HepG2 (cell line): Measurements from ENCODE around the gene ATP11B. TPM values are rescaled to one million over a fixed set of nuclear protein-coding genes. Genes with fewer than 3 reads are reported as not detected.

Experiments
- CBX2 ChIP-seq, 2 experiments: fragments of 200-600 bp in 1 of 2; sonication (generic); formaldehyde crosslinking in 1 of 2; IDR thresholded peaks; 2 replicates each; pipeline versions ENCODE4 v1.7.0 to v1.8.1; 2018 to 2022; ENCODE audit warnings: low read depth in 2 of 2, low read length in 1 of 2, mild to moderate bottlenecking in 1 of 2, missing genetic modification reagents in 1 of 2
- CREB1 ChIP-seq, 2 experiments: fragments of 450-650 bp in 1 of 2; IDR thresholded peaks; 2 replicates each; pipeline ENCODE4 v1.6.1; 2016 to 2017; ENCODE audit warnings: control low read depth in 1 of 2, mild to moderate bottlenecking in 1 of 2, missing compliant biosample characterization in 1 of 2, missing genetic modification characterization in 1 of 2
- CREM ChIP-seq, 2 experiments: sonication (generic) in 1 of 2; formaldehyde crosslinking in 1 of 2; IDR thresholded peaks; 2 replicates each; pipeline versions ENCODE4 v1.4.0 to v1.6.1; 2016 to 2020; ENCODE audit warnings: antibody characterized with exemption in 1 of 2, mild to moderate bottlenecking in 1 of 2, missing genetic modification reagents in 1 of 2
- HDAC1 ChIP-seq: sonication (generic); formaldehyde crosslinking; IDR thresholded peaks from 2 replicates; pipeline ENCODE4 v1.5.1; 2020; ENCODE audit warnings: mild to moderate bottlenecking, missing genetic modification reagents
- HHEX ChIP-seq: IDR thresholded peaks from 2 replicates; pipeline ENCODE4 v1.6.1; 2016; ENCODE audit warnings: control low read depth
- HINFP ChIP-seq: sonication (generic); formaldehyde crosslinking; IDR thresholded peaks from 2 replicates; pipeline ENCODE4 v1.4.0; 2020; ENCODE audit warnings: low read depth, mild to moderate bottlenecking, missing genetic modification reagents
- IRF1 ChIP-seq: sonication (generic); formaldehyde crosslinking; IDR thresholded peaks from 2 replicates; pipeline ENCODE4 v1.4.0; 2020; ENCODE audit warnings: low read depth, mild to moderate bottlenecking, missing genetic modification reagents
- KDM2A ChIP-seq: sonication (generic); formaldehyde crosslinking; IDR thresholded peaks from 2 replicates; pipeline ENCODE4 v1.4.0; 2020; ENCODE audit warnings: low read depth, missing genetic modification reagents, borderline replicate concordance
- KLF6 ChIP-seq: IDR thresholded peaks from 2 replicates; pipeline ENCODE4 v1.8.0; 2016; ENCODE audit warnings: missing biosample characterization, missing genetic modification reagents
- NFKB2 ChIP-seq: sonication (generic); formaldehyde crosslinking; IDR thresholded peaks from 2 replicates; pipeline ENCODE4 v1.4.0; 2020; ENCODE audit warnings: missing genetic modification reagents, borderline replicate concordance
- PITX1 ChIP-seq: sonication (generic); formaldehyde crosslinking; IDR thresholded peaks from 2 replicates; pipeline ENCODE4 v1.5.1; 2020; ENCODE audit warnings: mild to moderate bottlenecking, missing genetic modification reagents
- RARA ChIP-seq: IDR thresholded peaks from 2 replicates; pipeline ENCODE4 v1.6.1; 2016; ENCODE audit warnings: missing genetic modification reagents, missing compliant biosample characterization
- SAFB2 ChIP-seq: sonication (generic); formaldehyde crosslinking; IDR thresholded peaks from 2 replicates; pipeline ENCODE4 v1.5.1; 2020; ENCODE audit warnings: missing genetic modification reagents, low read depth, mild to moderate bottlenecking, borderline replicate concordance
- SOX13 ChIP-seq, 3 experiments: fragments of 450-650 bp in 1 of 3; sonication (generic) in 1 of 3; formaldehyde crosslinking in 1 of 3; IDR thresholded peaks in 2 of 3; conservative IDR thresholded peaks in 1 of 3; 2 replicates each; pipeline versions ENCODE4 v1.5.0 to v1.6.1; 2016 to 2020; ENCODE audit warnings: antibody characterized with exemption in 1 of 3, mild to moderate bottlenecking in 1 of 3, missing compliant biosample characterization in 1 of 3, missing genetic modification reagents in 1 of 3, moderate library complexity in 1 of 3
- STAG1 ChIP-seq: sonication (generic); formaldehyde crosslinking; IDR thresholded peaks from 2 replicates; pipeline ENCODE4 v1.4.0; 2020; ENCODE audit warnings: missing genetic modification reagents
- ZBTB1 ChIP-seq: sonication (generic); formaldehyde crosslinking; IDR thresholded peaks from 2 replicates; pipeline ENCODE4 v1.4.0; 2020; ENCODE audit warnings: missing genetic modification reagents, borderline replicate concordance
- ZNF430 ChIP-seq: sonication (generic); formaldehyde crosslinking; IDR thresholded peaks from 2 replicates; pipeline ENCODE4 v1.9.0; 2021; ENCODE audit warnings: mild to moderate bottlenecking, missing genetic modification reagents
- ZNF501 ChIP-seq: sonication (generic); formaldehyde crosslinking; IDR thresholded peaks from 2 replicates; pipeline ENCODE4 v1.5.1; 2020; ENCODE audit warnings: mild to moderate bottlenecking, moderate library complexity, missing genetic modification reagents
- ZNF552 ChIP-seq: sonication (generic); formaldehyde crosslinking; IDR thresholded peaks from 2 replicates; pipeline ENCODE4 v1.9.0; 2022; ENCODE audit warnings: missing genetic modification reagents, mild to moderate bottlenecking, borderline replicate concordance
- ZNF841 ChIP-seq: sonication (generic); formaldehyde crosslinking; IDR thresholded peaks from 2 replicates; pipeline ENCODE4 v1.8.1; 2023; ENCODE audit warnings: missing genetic modification reagents, borderline replicate concordance
- polyA plus RNA-seq, 8 experiments: library from polyadenylated mRNA; depleted of rRNA in 3 of 8; stranded (reverse) in 7 of 8; unstranded in 1 of 8; fragments of >200 nt; fragmentation: Illumina TruSeq in 4 of 8; extraction: Trizol in 4 of 8; gene quantifications; 2 replicates each; pipeline versions ENCODE4 v1.2.1 to v1.2.3, GENCODE V29; 2011 to 2016; ENCODE audit warnings: low read depth in 4 of 8, missing spikeins in 1 of 8, mixed read lengths in 1 of 8; ENCODE audit not compliant: insufficient read depth in 1 of 8
- total RNA-seq, 5 experiments: library from RNA; depleted of rRNA; stranded (reverse); fragments of >200 nt; fragmentation: Illumina TruSeq; extraction: Trizol; gene quantifications; 2 replicates each; pipeline ENCODE4 v1.2.3, GENCODE V29; 2016; ENCODE audit warnings: low read depth in 1 of 5
- TF ChIP-seq, protein P1 (sequence below): sonication (generic); formaldehyde crosslinking; IDR thresholded peaks from 2 replicates; pipeline ENCODE4 v1.4.0; 2020; ENCODE audit warnings: mild to moderate bottlenecking, missing genetic modification reagents
- TF ChIP-seq, protein P2 (sequence below): sonication (generic); formaldehyde crosslinking; IDR thresholded peaks from 2 replicates; pipeline ENCODE4 v1.4.0; 2020; ENCODE audit warnings: missing genetic modification reagents; ENCODE audit errors: not compliant biosample characterization

The ATP11B gene
- total and polyA plus RNA-seq, 2 of the 13 experiments (the other 11 are each of a cell fraction or from before 2014, with no cell fraction given): 10.1 to 22.9 TPM

DNA sequence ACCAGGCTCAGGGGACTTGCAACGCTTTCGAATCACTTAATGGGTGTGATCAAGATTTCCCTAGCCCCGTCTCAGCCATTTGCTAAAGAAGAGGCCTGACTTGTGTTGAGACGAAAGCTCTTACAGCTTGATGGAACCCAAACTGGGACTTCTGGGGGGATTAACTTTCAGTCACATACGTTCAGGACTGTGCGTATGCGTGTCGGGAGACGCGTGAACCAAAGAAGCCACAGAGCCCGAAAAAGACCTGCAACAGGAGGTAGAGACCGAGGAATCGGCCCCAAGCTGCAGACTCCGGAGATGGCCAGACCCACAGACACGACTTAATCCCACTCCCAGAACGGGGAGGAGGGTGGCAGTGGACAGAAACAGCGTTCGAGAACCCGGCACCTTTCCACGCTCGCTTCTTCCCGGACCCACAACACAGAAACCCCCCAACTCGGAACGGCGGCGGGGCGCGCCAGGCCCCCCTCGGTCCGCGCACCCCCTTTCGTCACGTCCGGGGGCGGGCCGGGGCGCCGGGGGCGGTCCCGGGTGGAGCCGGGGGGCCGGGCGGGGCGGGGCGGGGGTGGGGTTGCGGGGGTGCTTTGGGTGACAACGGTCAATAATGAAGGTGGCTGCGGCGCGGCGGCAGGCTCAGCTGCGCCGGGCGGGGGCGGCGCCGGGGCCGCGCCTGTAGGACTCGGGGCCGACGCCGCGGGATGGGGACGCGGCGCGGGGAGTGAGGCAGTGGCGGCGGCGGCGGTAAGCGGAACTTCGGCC, at the start of gene ATP11B (continued):
- no peak for TF ChIP-seq ZNF841
- TF ChIP-seq ZBTB1 (CRISPR knock-in tag): no peak
- no peak for TF ChIP-seq HHEX
- TF ChIP-seq, protein P1, sequence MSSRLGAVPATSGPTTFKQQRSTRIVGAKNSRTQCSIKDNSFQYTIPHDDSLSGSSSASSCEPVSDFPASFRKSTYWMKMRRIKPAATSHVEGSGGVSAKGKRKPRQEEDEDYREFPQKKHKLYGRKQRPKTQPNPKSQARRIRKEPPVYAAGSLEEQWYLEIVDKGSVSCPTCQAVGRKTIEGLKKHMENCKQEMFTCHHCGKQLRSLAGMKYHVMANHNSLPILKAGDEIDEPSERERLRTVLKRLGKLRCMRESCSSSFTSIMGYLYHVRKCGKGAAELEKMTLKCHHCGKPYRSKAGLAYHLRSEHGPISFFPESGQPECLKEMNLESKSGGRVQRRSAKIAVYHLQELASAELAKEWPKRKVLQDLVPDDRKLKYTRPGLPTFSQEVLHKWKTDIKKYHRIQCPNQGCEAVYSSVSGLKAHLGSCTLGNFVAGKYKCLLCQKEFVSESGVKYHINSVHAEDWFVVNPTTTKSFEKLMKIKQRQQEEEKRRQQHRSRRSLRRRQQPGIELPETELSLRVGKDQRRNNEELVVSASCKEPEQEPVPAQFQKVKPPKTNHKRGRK (CRISPR knock-in tag): 0 out of 2 replicates have a peak, but pooled peaks have one; percentile 48
- no peak for TF ChIP-seq SOX13 (IDR thresholded peaks at IDR 0.05)
- TF ChIP-seq SOX13 (CRISPR knock-in tag; conservative IDR thresholded peaks at IDR 0.05 in 1 of 2, IDR thresholded peaks at IDR 0.05 in 1 of 2): peak in 1 of 2 experiments; percentile 17; a peak in 1 of 4 replicates
- 0 out of 2 replicates have a peak, but pooled peaks have one; percentile 4 for TF ChIP-seq RARA (CRISPR knock-in tag)
- peak; percentile 53; the same call in 1 of the 2 replicates for TF ChIP-seq NFKB2 (CRISPR knock-in tag)
- no peak for TF ChIP-seq CBX2 (IDR thresholded peaks at IDR 0.05; ENCODE audit: low read depth, low read length)
- 0 out of 2 replicates have a peak, but pooled peaks have one; percentile 76 for TF ChIP-seq CBX2 (CRISPR knock-in tag; IDR thresholded peaks at IDR 0.05; ENCODE audit: low read depth)
- TF ChIP-seq ZNF430: 0 out of 2 replicates have a peak, but pooled peaks have one; percentile 66
- TF ChIP-seq ZNF501 (CRISPR knock-in tag): peak; percentile 53; the same call in 1 of the 2 replicates
- TF ChIP-seq CREM (IDR thresholded peaks at IDR 0.05): peak; percentile 66
- no peak for TF ChIP-seq CREM (CRISPR knock-in tag; IDR thresholded peaks at IDR 0.05)
- TF ChIP-seq SAFB2: peak; percentile 58; the same call in 1 of the 2 replicates
- TF ChIP-seq STAG1 (CRISPR knock-in tag): no peak
- TF ChIP-seq, protein P2, sequence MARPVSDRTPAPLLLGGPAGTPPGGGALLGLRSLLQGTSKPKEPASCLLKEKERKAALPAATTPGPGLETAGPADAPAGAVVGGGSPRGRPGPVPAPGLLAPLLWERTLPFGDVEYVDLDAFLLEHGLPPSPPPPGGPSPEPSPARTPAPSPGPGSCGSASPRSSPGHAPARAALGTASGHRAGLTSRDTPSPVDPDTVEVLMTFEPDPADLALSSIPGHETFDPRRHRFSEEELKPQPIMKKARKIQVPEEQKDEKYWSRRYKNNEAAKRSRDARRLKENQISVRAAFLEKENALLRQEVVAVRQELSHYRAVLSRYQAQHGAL: peak; percentile 74
- 0 out of 2 replicates have a peak, but pooled peaks have one; percentile 14 for TF ChIP-seq PITX1
- 0 out of 2 replicates have a peak, but pooled peaks have one; percentile 31 for TF ChIP-seq KLF6 (CRISPR knock-in tag)
- peak; percentile 64; the same call in 1 of the 2 replicates for TF ChIP-seq KDM2A (CRISPR knock-in tag)
- 0 out of 2 replicates have a peak, but pooled peaks have one; percentile 66 for TF ChIP-seq ZNF552 (CRISPR knock-in tag)
- peak; percentile 61; the same call in 1 of the 2 replicates for TF ChIP-seq HDAC1 (CRISPR knock-in tag)
- no peak for TF ChIP-seq IRF1 (CRISPR knock-in tag)
- TF ChIP-seq HINFP (CRISPR knock-in tag): peak; percentile 64; the same call in 1 of the 2 replicates
- TF ChIP-seq CREB1 (IDR thresholded peaks at IDR 0.05): peak; percentile 67
- TF ChIP-seq CREB1 (CRISPR knock-in tag; IDR thresholded peaks at IDR 0.05): peak; percentile 78; the same call in 1 of the 2 replicates
